Lower lobe of right lung (tissue), 2 donors: ENCODE data around the gene ZNF574. TPM values are rescaled to one million over a fixed set of nuclear protein-coding genes. Genes with fewer than 3 reads are reported as not detected.

ENCODE experiments used
- ATAC-seq, 2 donors: fragments of 200-7000 bp; cut with Tn5 transposase; one replicate each; pipeline ENCODE4 v1.9.1; 2020 to 2022; ENCODE audit warnings: mild to moderate bottlenecking in 2 of 2, moderate library complexity in 2 of 2
- DNase-seq: peaks from one replicate; pipeline ENCODE4 v3.0.0-alpha.2; 2020
- H3K27ac ChIP-seq: fragments of 200-600 bp; one replicate; pipeline ENCODE4 v1.8.0; 2022
- H3K27me3 ChIP-seq: fragments of 200-600 bp; one replicate; pipeline ENCODE4 v1.8.0; 2022; ENCODE audit warnings: low read depth
- H3K36me3 ChIP-seq: fragments of 200-600 bp; one replicate; pipeline ENCODE4 v1.8.0; 2022; ENCODE audit warnings: mild to moderate bottlenecking
- H3K4me1 ChIP-seq: fragments of 200-600 bp; one replicate; pipeline ENCODE4 v1.8.0; 2022
- H3K4me3 ChIP-seq: fragments of 200-600 bp; one replicate; pipeline ENCODE4 v1.8.0; 2022; ENCODE audit warnings: mild to moderate bottlenecking
- H3K9me3 ChIP-seq: fragments of 200-600 bp; one replicate; pipeline ENCODE4 v1.8.0; 2022
- intact Hi-C: fragments of 100-400 bp; cut with DNase I; formaldehyde crosslinking; loops from one replicate; pipeline ENCODE4 v1.11.0; 2022
- total RNA-seq: library from RNA; stranded (reverse); fragmentation: NEBNext Ultra II Directional; extraction: Animal tissue kit (Norgen Biotek cat#: 25700); gene quantifications from one replicate; pipeline ENCODE4 v1.2.1, GENCODE V29; 2021
- TF ChIP-seq, protein P1 (sequence below): fragments of 200-600 bp; IDR thresholded peaks from one replicate; pipeline ENCODE4 v1.8.0; 2022; ENCODE audit warnings: antibody characterized with exemption, mild to moderate bottlenecking
- donor health status: DM: no; HTN: yes; CAD: no; lungs with severe emphysema.

The ZNF574 gene
- total RNA-seq, 1 donor from 2014 or later = 11.8 TPM

DNA sequence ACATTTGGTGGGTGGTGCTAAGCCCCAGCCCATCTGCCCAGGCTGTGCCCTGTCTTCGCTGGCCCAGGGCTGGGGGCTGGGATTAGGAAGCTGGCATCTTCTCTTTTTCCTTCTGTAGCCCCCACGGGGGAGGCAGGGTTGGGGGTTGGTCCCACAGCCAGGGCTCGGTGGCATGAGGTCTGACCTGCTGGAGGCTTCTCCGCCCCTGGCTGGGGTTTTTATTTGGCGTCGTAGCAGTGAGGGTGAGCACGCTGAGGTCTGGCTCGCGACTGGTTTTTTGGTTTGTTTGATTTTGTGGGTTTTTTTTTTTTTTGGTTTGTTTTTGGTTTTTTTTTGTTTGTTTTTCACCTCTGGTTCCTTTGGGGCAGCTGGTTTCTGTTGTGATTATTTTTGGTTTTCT is 14.7 kb downstream of the ZNF574 start:
- no peaks in the 10 kb centered on the region for H3K9me3 ChIP-seq
- ATAC-seq (no peak), DNase-seq (no peak)
- peaks cover 7% of the 10 kb centered on the region for H3K27me3 ChIP-seq
- H3K4me3 ChIP-seq = no peak overlapping the region
- peaks cover 8% of the 10 kb centered on the region for H3K36me3 ChIP-seq
- H3K27ac ChIP-seq = no peak overlapping the region
- intact Hi-C loops = no loop called here
- TF ChIP-seq, protein P1, sequence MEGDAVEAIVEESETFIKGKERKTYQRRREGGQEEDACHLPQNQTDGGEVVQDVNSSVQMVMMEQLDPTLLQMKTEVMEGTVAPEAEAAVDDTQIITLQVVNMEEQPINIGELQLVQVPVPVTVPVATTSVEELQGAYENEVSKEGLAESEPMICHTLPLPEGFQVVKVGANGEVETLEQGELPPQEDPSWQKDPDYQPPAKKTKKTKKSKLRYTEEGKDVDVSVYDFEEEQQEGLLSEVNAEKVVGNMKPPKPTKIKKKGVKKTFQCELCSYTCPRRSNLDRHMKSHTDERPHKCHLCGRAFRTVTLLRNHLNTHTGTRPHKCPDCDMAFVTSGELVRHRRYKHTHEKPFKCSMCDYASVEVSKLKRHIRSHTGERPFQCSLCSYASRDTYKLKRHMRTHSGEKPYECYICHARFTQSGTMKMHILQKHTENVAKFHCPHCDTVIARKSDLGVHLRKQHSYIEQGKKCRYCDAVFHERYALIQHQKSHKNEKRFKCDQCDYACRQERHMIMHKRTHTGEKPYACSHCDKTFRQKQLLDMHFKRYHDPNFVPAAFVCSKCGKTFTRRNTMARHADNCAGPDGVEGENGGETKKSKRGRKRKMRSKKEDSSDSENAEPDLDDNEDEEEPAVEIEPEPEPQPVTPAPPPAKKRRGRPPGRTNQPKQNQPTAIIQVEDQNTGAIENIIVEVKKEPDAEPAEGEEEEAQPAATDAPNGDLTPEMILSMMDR = no peak
- peaks cover 16% of the 10 kb centered on the region for H3K4me1 ChIP-seq

DNA sequence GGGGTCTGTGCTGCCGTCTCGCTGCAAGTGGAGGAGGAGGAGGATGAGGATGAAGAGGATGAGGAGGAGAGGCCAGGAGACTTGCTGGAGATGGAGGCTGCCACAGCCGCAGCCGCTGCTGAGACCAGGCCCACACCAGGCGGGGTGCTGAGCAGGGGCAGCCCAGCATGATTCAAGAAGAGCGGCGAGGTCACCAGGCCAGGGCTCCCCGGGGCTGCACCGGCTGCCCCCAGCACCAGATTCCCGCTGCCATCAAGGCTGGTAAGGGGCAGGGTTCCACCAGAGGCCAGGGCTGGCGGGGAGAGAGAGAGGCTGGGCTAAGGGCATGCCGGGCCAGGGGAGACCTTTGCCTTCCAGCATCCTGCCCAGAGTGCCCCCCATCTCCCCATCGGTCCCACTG is 15.3 kb downstream of the ZNF574 start:
- intact Hi-C loops = no loop called here
- H3K27me3 ChIP-seq = peaks cover 13% of the 10 kb centered on the region
- H3K36me3 ChIP-seq = peaks cover 8% of the 10 kb centered on the region
- ATAC-seq = no peak
- no peaks in the 10 kb centered on the region for H3K9me3 ChIP-seq
- H3K27ac ChIP-seq = no peak overlapping the region
- TF ChIP-seq, protein P1 = no peak
- H3K4me1 ChIP-seq = peaks cover 16% of the 10 kb centered on the region
- DNase-seq = no peak
- H3K4me3 ChIP-seq = no peak overlapping the region

DNA sequence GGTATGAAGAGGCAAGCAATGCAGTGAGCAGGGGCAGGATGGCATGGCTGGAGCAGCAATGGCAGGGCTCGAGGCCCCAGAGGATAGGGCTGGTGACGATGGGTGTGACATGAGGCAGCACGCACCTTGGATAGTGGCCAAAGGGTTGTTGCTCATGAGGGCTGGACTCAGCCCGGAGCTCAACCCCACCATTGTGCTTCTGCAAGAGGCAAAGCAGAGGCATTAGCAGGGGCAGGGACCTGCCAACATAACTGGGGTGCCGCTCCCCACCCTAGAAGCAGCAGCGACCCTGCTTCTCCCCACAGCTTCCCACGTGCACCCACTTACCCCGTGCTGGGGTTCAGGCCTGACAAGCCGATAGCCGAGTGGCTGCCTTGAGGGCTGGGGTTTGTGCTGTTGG is 15.8 kb downstream of the ZNF574 start:
- Histone ChIP-seq H3K4me1 (peaks cover 16% of the 10 kb centered on the region), H3K36me3 (peaks cover 8% of the 10 kb centered on the region), H3K4me3 (no peak overlapping the region), H3K27me3 (peaks cover 16% of the 10 kb centered on the region), H3K9me3 (no peaks in the 10 kb centered on the region), H3K27ac (no peak overlapping the region)
- DNase-seq (no peak), ATAC-seq (peak in 1 of 2 donors; percentile 5)
- TF ChIP-seq, protein P1 = no peak
- intact Hi-C loops = no loop called here

- no peak for DNase-seq
- no peaks in the 10 kb centered on the region for H3K9me3 ChIP-seq
These were observed 16.4 kb downstream of the ZNF574 start for GRCh38 chr19:42092350-42092749.

GRCh38 chr19:42093505-42093904 is 17.5 kb downstream of the ZNF574 start:
- H3K36me3 ChIP-seq = peaks cover 8% of the 10 kb centered on the region
- H3K27me3 ChIP-seq = peaks cover 16% of the 10 kb centered on the region
- H3K9me3 ChIP-seq = no peaks in the 10 kb centered on the region
- H3K27ac ChIP-seq = no peak overlapping the region
- H3K4me3 ChIP-seq = no peak overlapping the region
- peaks cover 11% of the 10 kb centered on the region for H3K4me1 ChIP-seq
- DNase-seq (no peak), ATAC-seq (no peak)
- intact Hi-C loops = no loop called here
- TF ChIP-seq, protein P1 = no peak

More at GRCh38 chr19:42092350-42092749, 16.4 kb downstream of the ZNF574 start:
- peaks cover 8% of the 10 kb centered on the region for H3K36me3 ChIP-seq
- TF ChIP-seq, protein P1 = peak; percentile 37
- H3K4me1 ChIP-seq = peaks cover 16% of the 10 kb centered on the region
- no peak overlapping the region for H3K4me3 ChIP-seq
- peaks cover 16% of the 10 kb centered on the region for H3K27me3 ChIP-seq
- H3K27ac ChIP-seq = no peak overlapping the region
- ATAC-seq = peak; percentile 47 to 49
- intact Hi-C loops = no loop called here

- TF ChIP-seq, protein P1 = no peak
- no peak overlapping the region for H3K4me3 ChIP-seq
- ATAC-seq (no peak), DNase-seq (no peak)
- intact Hi-C loops = no loop called here
- H3K4me1 ChIP-seq = peaks cover 7% of the 10 kb centered on the region
- H3K36me3 ChIP-seq = peaks cover 8% of the 10 kb centered on the region
- peaks cover 16% of the 10 kb centered on the region for H3K27me3 ChIP-seq
- no peaks in the 10 kb centered on the region for H3K9me3 ChIP-seq
- no peak overlapping the region for H3K27ac ChIP-seq
These were observed 18.0 kb downstream of the ZNF574 start for GRCh38 chr19:42093926-42094325.
